Activated T-cell treated with anti-CD3 and anti-CD28 coated beads, Interleukin-2, amount 50 U/mL, for 4 hours (primary cell): ENCODE results near the gene PDGFB. TPM values are rescaled to one million over a fixed set of nuclear protein-coding genes. Genes with fewer than 3 reads are reported as not detected.

Experiments used
- ATAC-seq, 2 donors: fragments of 200-7000 bp; cut with Tn5 transposase; one replicate each; pipeline ENCODE4 v1.10.0; 2021
- DNase-seq: peaks from one replicate; pipeline ENCODE4 v3.0.0-alpha.2; 2020
- H3K27me3 Mint-ChIP-seq: one replicate; pipeline ENCODE4 v1.8.0; 2021; ENCODE audit warnings: low read depth, mixed read lengths
- H3K36me3 Mint-ChIP-seq: one replicate; pipeline ENCODE4 v1.8.0; 2022; ENCODE audit warnings: mixed read lengths; ENCODE audit not compliant: insufficient read depth
- H3K4me1 Mint-ChIP-seq: one replicate; pipeline ENCODE4 v1.8.0; 2021; ENCODE audit warnings: low read depth, mixed read lengths
- H3K4me3 Mint-ChIP-seq: one replicate; pipeline ENCODE4 v1.8.0; 2021; ENCODE audit warnings: mild to moderate bottlenecking, moderate library complexity, mixed read lengths
- H3K9me3 Mint-ChIP-seq: one replicate; pipeline ENCODE4 v1.8.0; 2021; ENCODE audit warnings: mixed read lengths
- total RNA-seq, 3 donors: library from RNA; stranded (reverse); gene quantifications; one replicate each; pipeline ENCODE4 v1.2.1, GENCODE V29; 2021

The PDGFB gene
- total RNA-seq, 3 donors from 2014 or later, result 0.35 to 2.1 (median 0.84) TPM

GRCh38 chr22:39243439-39244135, 1.2 kb downstream of the PDGFB start:
- no peaks in the 10 kb centered on the region for H3K36me3 Mint-ChIP-seq
- H3K4me1 Mint-ChIP-seq, result peaks cover 49% of the 10 kb centered on the region
- no peak for DNase-seq
- H3K4me3 Mint-ChIP-seq, result peak overlapping the region; percentile 80
- ATAC-seq, result peak in 1 of 2 donors; percentile 13
- H3K9me3 Mint-ChIP-seq, result no peaks in the 10 kb centered on the region
- H3K27me3 Mint-ChIP-seq, result peaks cover 16% of the 10 kb centered on the region

GRCh38 chr22:39242595-39243438, 2.0 kb downstream of the PDGFB start:
- ATAC-seq (peak; percentile 12 to 19), DNase-seq (peak; percentile 33)
- Mint-ChIP-seq H3K4me3 (peak overlapping the region; percentile 80), H3K4me1 (peaks cover 55% of the 10 kb centered on the region), H3K9me3 (no peaks in the 10 kb centered on the region), H3K36me3 (no peaks in the 10 kb centered on the region), H3K27me3 (peaks cover 14% of the 10 kb centered on the region)

DNA sequence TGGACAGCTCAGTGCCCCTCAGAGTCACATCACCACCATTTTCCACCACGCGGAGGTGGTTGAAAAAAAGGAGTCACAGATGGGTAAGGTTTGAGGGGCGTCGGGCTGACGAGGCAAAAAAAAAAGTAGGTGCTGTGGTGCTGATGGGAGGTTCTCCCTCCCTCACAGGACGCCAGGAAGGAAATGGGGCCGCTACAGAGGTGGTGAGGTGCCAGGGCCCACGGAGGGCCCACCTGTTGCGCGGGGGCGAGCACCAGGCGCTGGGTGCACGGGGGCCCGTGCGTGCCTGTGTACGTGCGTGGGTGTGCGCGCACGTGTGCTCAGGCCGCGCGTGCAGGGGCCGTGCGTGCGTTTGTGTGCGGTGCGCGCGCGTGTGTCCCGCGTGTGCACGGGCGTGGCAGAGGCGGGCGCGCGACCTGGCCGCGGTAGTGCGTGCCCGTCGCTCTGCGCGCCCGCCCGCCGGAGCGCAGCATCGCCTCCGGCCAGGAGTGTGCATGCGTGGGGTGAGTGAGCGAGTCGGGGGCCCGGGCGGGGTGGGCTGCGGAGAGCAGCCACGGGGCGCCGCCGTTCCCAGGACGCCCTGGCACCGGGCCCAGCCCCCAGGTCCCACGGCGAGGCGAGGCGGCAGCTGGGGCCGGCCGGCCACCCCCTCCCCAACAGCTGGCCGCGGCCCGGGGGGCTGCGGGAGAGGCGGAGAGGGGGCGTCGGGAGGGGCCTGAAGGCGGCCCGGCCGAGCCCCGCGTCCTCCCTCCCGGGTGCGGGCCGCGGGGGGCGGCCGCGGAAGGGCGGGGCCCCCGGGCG, 2.8 kb downstream of the PDGFB start:
- DNase-seq (peak; percentile 52), ATAC-seq (peak in 1 of 2 donors; percentile 14)
- Mint-ChIP-seq H3K4me3 (peak overlapping the region; percentile 86), H3K9me3 (no peaks in the 10 kb centered on the region), H3K4me1 (peaks cover 63% of the 10 kb centered on the region), H3K27me3 (peaks cover 12% of the 10 kb centered on the region), H3K36me3 (no peaks in the 10 kb centered on the region)

GRCh38 chr22:39240831-39241793, 3.7 kb downstream of the PDGFB start:
- Mint-ChIP-seq H3K4me3 (peak overlapping the region; percentile 86), H3K9me3 (no peaks in the 10 kb centered on the region), H3K4me1 (peaks cover 72% of the 10 kb centered on the region), H3K27me3 (peaks cover 19% of the 10 kb centered on the region), H3K36me3 (no peaks in the 10 kb centered on the region)
- no peak for DNase-seq
- no peak for ATAC-seq

DNA sequence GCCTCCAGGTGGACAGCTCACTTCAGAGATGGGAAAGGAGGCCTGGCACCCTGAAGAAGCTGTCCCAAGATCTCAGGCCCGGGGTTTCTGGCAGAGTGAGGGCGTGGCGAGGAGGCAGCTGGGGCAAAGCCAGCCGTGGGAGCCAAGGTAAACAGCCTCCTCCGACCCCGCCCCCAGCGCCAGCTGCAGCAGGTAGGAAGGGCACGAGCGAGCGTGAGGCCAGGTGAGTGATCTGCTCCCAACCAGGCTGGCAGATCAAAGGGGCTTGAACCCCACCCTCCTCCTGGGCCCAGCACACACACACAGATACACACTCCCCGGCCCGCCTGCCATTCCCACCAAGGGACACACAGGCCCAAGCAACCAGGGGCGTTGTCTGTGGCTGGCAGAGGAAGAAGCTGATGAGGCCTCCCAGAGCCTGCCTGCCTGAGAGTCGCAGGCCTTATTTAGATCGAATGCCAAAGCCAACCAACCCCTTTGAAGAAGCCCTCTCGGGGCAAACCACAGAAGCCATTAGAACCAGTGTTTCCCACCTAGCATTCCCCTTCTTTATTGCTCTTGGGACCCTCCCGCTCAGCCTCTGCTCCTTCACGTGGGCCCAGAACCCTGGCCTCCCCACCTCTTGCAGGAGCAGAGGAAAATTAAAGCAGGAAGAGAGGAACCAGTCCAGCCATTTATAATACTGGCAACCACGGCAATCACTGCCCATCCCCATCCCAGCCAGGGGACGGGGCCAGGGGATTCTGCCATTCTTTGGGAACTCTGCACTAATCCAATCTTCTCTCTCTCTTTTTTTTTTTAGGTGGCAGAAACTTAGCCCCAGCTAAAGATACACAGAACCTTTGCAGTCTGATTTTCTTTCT, 5.0 kb downstream of the PDGFB start:
- Mint-ChIP-seq H3K27me3 (peaks cover 18% of the 10 kb centered on the region), H3K4me1 (peaks cover 70% of the 10 kb centered on the region), H3K4me3 (peak overlapping the region; percentile 86), H3K9me3 (no peaks in the 10 kb centered on the region), H3K36me3 (no peaks in the 10 kb centered on the region)
- DNase-seq (no peak), ATAC-seq (no peak)

DNA sequence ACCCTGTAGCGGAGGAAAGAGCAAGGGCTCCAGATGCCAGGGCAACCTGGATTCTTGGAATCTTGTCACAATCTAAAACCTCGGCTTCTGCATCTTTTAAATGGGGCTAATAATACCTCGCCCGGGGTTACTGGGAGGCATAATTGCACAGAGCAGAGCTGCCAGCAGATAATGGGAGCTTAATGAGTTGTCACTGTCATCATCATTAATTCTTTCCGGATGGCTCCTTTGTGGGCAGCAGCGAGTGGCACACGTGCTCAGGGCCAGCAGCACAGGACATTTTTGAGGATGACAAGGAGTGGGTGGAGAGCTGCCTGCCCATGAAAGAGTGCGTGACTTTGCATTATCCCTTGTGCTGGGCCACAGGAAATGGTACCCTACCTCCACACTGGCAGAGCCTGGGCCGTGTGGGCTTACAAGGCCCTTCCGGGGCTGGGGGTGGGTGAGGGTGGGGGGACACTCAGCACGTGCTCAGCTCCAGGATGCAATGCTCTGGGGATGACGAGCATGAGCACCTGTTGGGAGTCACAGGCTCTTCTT, 5.7 kb downstream of the PDGFB start:
- Mint-ChIP-seq H3K27me3 (peaks cover 18% of the 10 kb centered on the region), H3K4me1 (peaks cover 71% of the 10 kb centered on the region), H3K4me3 (no peak overlapping the region), H3K36me3 (no peaks in the 10 kb centered on the region), H3K9me3 (no peaks in the 10 kb centered on the region)
- DNase-seq (no peak), ATAC-seq (no peak)

- DNase-seq, result no peak
- Mint-ChIP-seq H3K36me3 (no peaks in the 10 kb centered on the region), H3K4me3 (no peak overlapping the region), H3K4me1 (peaks cover 69% of the 10 kb centered on the region), H3K9me3 (no peaks in the 10 kb centered on the region), H3K27me3 (peaks cover 18% of the 10 kb centered on the region)
- ATAC-seq, result no peak
Observed at GRCh38 chr22:39238561-39238960, 6.2 kb downstream of the PDGFB start.

GRCh38 chr22:39238101-39238466, 6.7 kb downstream of the PDGFB start:
- H3K4me1 Mint-ChIP-seq, result peaks cover 68% of the 10 kb centered on the region
- no peaks in the 10 kb centered on the region for H3K9me3 Mint-ChIP-seq
- H3K4me3 Mint-ChIP-seq, result no peak overlapping the region
- H3K27me3 Mint-ChIP-seq, result peaks cover 18% of the 10 kb centered on the region
- no peak for DNase-seq
- no peak for ATAC-seq
- H3K36me3 Mint-ChIP-seq, result no peaks in the 10 kb centered on the region

- H3K4me1 Mint-ChIP-seq, result peaks cover 65% of the 10 kb centered on the region
- DNase-seq, result peak; percentile 25
- H3K36me3 Mint-ChIP-seq, result no peaks in the 10 kb centered on the region
- peak; percentile 36 to 55 for ATAC-seq
- H3K4me3 Mint-ChIP-seq, result no peak overlapping the region
- no peaks in the 10 kb centered on the region for H3K9me3 Mint-ChIP-seq
- peaks cover 18% of the 10 kb centered on the region for H3K27me3 Mint-ChIP-seq
Observed at GRCh38 chr22:39237318-39238100, 7.3 kb downstream of the PDGFB start.

DNA sequence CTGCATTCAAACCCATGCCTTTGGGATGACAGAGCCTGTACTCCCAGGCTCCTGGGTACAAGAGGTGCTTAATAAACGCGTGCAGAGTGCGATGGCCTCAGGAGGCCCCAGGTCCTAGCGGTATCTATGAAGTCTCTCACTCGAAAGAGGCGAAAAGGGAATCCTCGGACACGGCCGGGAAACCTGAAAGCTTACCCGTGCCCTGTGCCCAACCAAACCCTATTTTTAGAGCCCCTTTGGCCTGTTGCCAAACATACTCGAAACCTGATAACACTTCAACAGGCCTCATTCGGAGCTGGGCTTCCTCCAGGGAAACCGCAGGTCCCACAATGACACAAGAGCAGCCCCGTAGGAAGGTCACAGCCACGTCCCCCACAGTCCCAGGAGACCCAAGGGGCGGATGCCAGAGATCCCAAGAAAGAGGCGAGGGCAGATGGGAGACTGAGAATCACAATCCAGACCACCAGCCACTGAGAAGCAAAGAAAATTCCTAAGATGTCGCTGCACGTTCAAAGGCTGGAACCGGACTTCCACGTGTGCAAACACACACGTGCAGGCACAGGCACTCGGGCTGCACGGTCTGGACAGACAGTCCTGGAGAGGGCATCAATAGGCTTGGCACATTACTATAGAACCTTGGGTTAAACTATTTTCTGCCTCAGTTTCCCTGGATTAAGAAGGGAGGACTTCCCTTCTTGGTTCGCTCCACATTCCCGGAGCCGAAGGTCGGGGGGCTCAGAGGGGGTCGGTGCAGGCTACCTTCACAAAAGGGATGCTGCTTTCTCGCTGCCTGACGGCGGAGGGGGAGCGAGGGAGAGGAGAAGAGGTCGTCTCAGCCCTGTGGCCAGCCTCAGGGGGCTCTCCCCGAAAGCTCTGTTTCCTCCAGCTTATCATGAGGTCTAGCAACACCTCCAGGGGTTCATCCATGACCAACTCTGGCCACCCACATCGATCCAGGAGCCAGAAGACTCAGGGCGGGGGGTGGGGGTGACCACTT, 8.2 kb downstream of the PDGFB start:
- ATAC-seq (peak; percentile 13 to 41), DNase-seq (peak; percentile 35)
- H3K27me3 Mint-ChIP-seq, result peaks cover 17% of the 10 kb centered on the region
- H3K4me1 Mint-ChIP-seq, result peaks cover 62% of the 10 kb centered on the region
- H3K9me3 Mint-ChIP-seq, result no peaks in the 10 kb centered on the region
- peaks cover 2% of the 10 kb centered on the region for H3K36me3 Mint-ChIP-seq
- H3K4me3 Mint-ChIP-seq, result peak overlapping the region; percentile 68
